ENCODE measurements around the gene ANXA11.
"Not testable (repeated sequence)": the region's sequence is repeated elsewhere in the genome, so short reads cannot be mapped to it uniquely, and the experiment has no call there.

Gene ANXA11

GRCh38 chr10:80144067-80144695 is 61.2 kb downstream of the ANXA11 start:
- DNase-seq: no peak

- DNase-seq: no peak
Measured at GRCh38 chr10:80141696-80142460, 63.5 kb downstream of the ANXA11 start.

- no peak for DNase-seq
Measured at GRCh38 chr10:80140251-80140650, 65.1 kb downstream of the ANXA11 start.

GRCh38 chr10:80139265-80139664 is 66.1 kb downstream of the ANXA11 start:
- no peak for DNase-seq

- no peak for DNase-seq
Measured at GRCh38 chr10:80137920-80138319, 67.4 kb downstream of the ANXA11 start.

- DNase-seq: no peak
Measured at GRCh38 chr10:80137031-80137862, 68.1 kb downstream of the ANXA11 start.

GRCh38 chr10:80136134-80136571 is 69.2 kb downstream of the ANXA11 start:
- peak; percentile 24 for DNase-seq

- not testable (repeated sequence) for DNase-seq
Measured at GRCh38 chr10:80133687-80134086, 71.7 kb downstream of the ANXA11 start.

- no peak for DNase-seq
Measured at GRCh38 chr10:80133206-80133605, 72.1 kb downstream of the ANXA11 start.

GRCh38 chr10:80132299-80133139 is 72.8 kb downstream of the ANXA11 start, which contains the start of gene PLAC9:
Gene PLAC9, plus strand, starts transcription at chr10:80132730. Its CDS starts 33 bp downstream, at chr10:80132763.
- DNase-seq: no peak

- DNase-seq: peak; percentile 84
Measured at GRCh38 chr10:80131499-80131901, 73.8 kb downstream of the ANXA11 start.

- DNase-seq: no peak
Measured at GRCh38 chr10:80126876-80127275, 78.5 kb downstream of the ANXA11 start.

- DNase-seq: no peak
Measured at GRCh38 chr10:80122746-80123145, 82.6 kb downstream of the ANXA11 start.

GRCh38 chr10:80122110-80122710 is 83.1 kb downstream of the ANXA11 start:
- peak; percentile 16 for DNase-seq

GRCh38 chr10:80118669-80119068 is 86.7 kb downstream of the ANXA11 start:
- DNase-seq: no peak

GRCh38 chr10:80110986-80111385 is 94.4 kb downstream of the ANXA11 start:
- no peak for DNase-seq

GRCh38 chr10:80108576-80109239 is 96.6 kb downstream of the ANXA11 start:
- DNase-seq: no peak

GRCh38 chr10:80104066-80104926 is 101.0 kb downstream of the ANXA11 start:
- peak; percentile 64 for DNase-seq

Data from NCI-H226 (cell line).